ENCODE data around the gene DGKE. TPM values are rescaled to one million over a fixed set of nuclear protein-coding genes. Genes with fewer than 3 reads are reported as not detected.

Gene DGKE
- total RNA-seq, 1 donor from 2014 or later = 8.6 TPM

DNA sequence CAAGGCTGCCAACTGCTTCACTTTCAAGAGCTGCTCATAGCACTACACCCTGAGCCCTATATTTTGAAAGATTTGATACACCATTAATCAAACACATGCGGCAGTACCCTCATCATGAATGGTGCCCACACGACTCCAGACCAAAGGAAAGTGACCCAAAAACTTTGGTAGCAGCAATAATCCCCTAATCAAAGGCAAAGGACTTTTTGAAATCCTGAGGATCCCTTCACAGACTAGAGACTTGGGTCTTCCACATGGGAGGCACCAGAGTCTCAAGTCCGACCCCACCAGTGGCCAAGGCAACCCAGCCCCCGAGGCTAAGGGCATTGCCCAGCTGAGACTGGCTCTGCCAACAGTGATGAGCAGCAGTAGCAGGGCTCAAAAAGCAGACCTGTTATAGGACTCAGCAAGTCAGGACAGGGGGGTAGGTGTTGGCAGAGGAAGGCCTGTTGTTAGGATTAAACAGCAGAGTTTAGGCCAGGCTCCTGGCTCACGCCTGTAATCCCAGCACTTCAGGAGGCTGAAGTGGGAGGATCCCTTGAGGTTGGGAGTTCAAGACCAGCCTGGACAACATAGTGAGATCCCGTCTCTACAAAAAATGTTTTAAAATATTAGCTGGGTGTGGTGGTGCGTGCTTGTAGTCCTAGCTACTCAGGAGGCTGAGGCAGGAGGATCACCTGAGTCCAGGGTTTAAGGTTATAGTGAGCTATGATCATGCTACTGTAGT lies 76.7 kb downstream of the DGKE start:
- H3K27ac Mint-ChIP-seq = no peak overlapping the region
- peaks cover 22% of the 10 kb centered on the region for H3K36me3 Mint-ChIP-seq
- TF ChIP-seq, protein P1, sequence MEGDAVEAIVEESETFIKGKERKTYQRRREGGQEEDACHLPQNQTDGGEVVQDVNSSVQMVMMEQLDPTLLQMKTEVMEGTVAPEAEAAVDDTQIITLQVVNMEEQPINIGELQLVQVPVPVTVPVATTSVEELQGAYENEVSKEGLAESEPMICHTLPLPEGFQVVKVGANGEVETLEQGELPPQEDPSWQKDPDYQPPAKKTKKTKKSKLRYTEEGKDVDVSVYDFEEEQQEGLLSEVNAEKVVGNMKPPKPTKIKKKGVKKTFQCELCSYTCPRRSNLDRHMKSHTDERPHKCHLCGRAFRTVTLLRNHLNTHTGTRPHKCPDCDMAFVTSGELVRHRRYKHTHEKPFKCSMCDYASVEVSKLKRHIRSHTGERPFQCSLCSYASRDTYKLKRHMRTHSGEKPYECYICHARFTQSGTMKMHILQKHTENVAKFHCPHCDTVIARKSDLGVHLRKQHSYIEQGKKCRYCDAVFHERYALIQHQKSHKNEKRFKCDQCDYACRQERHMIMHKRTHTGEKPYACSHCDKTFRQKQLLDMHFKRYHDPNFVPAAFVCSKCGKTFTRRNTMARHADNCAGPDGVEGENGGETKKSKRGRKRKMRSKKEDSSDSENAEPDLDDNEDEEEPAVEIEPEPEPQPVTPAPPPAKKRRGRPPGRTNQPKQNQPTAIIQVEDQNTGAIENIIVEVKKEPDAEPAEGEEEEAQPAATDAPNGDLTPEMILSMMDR (IDR thresholded peaks at IDR 0.05; ENCODE audit: unreplicated experiment) = no peak
- no peaks in the 10 kb centered on the region for H3K27me3 Mint-ChIP-seq (ENCODE audit: low read depth)
- DNase-seq (ENCODE audit: low spot score in 2 of 2, unreplicated experiment in 2 of 2) = no peak
- no peak overlapping the region for H3K4me3 Mint-ChIP-seq
- H3K9me3 Mint-ChIP-seq = no peaks in the 10 kb centered on the region
- H3K4me1 Mint-ChIP-seq = peaks cover 24% of the 10 kb centered on the region

DNA sequence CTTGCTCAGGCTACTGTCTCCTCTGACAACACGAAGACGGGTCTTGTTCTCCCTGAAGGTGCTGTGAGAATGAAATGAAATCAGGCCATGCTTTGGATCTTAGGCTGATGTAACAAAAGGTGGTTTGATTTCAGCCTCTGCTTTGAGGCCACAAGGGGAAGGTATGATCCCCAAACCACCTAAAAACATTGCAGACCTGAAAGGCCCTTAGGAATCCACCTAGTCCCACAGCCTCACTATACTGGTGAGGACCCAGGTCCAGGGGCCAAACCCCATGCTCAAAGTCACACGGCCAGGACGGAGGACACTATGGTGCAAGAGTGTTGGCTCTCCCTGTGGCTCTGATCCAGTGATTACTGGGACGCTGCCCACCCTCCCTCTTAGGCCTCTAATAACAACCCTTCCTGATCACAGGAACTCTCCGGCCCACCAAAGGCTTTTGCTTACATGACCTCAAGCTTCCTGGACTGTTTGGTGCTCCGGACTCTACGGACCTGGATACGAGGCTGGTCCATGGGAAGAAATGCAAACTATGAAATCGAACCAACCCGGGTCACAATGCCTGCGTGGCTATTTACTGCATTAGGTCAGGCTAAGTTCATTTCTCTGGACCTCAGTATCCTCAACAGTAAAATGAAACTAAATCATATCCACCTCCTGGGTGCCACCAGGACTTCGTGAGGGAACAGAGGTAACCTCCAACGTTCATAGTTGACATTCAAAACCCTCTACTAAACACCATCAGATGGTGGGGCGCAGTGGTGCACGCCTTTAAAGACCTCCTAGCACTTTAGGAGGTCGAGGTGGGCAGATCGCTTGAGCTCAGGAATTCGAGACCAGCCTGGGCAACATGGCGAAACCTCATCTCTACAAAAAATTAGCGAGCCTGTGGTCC lies 78.4 kb downstream of the DGKE start:
- Mint-ChIP-seq H3K27ac (no peak overlapping the region), H3K4me3 (peak overlapping the region; percentile 91), H3K9me3 (peaks cover 3% of the 10 kb centered on the region), H3K4me1 (peaks cover 24% of the 10 kb centered on the region), H3K27me3 (ENCODE audit: low read depth) (no peaks in the 10 kb centered on the region), H3K36me3 (peaks cover 11% of the 10 kb centered on the region)
- DNase-seq (ENCODE audit: low spot score in 2 of 2, unreplicated experiment in 2 of 2) = no peak
- TF ChIP-seq, protein P1 (IDR thresholded peaks at IDR 0.05; ENCODE audit: unreplicated experiment) = no peak

DNA sequence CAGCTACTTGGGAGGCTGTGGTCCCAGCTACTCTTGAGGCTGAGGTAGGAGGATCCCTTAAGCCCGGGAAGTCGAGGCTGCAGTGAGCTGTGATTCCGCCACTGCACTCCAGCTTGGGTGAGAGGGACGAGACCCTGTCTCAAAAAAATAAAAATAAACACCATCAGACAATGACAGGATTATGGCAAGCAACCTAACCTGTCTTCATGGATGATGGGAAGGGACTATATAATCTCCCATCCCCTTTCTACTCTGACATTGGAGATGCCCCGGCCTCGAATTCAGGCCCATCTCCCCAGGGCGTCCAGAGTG lies 79.0 kb downstream of the DGKE start:
- Mint-ChIP-seq H3K4me1 (peaks cover 24% of the 10 kb centered on the region), H3K27ac (peak overlapping the region; percentile 92), H3K27me3 (ENCODE audit: low read depth) (no peaks in the 10 kb centered on the region), H3K36me3 (peaks cover 7% of the 10 kb centered on the region), H3K9me3 (peaks cover 9% of the 10 kb centered on the region), H3K4me3 (peak overlapping the region; percentile 91)
- TF ChIP-seq, protein P1 (IDR thresholded peaks at IDR 0.05; ENCODE audit: unreplicated experiment) = no peak
- DNase-seq (ENCODE audit: low spot score in 2 of 2, unreplicated experiment in 2 of 2) = no peak

DNA sequence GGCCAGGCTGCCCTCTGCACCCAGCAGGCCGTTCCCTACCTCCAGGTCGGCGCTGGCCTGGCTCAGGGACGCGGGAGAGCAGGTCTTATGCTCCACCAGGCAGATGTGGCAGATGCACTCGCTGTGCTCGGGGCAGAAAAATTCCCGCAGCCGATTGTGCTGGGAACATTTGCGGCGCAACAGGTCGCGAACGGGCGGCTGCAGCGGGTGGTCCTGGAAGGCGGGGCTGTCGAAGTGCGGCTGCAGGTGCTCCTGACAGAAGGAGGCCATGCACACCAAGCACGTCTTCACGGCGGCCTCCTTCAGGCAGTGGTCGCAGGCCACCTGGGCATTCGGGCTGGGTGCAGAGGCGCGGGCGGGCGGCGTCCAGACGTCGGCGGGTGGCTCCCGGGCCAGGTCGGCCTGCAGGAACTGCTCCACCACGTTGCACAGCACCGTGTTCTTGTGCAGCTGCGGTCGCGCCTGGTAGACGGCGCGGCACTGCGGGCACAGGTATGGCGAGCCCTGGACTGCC lies 79.5 kb downstream of the DGKE start:
- Mint-ChIP-seq H3K27ac (peak overlapping the region; percentile 92), H3K9me3 (peaks cover 13% of the 10 kb centered on the region), H3K4me1 (peaks cover 24% of the 10 kb centered on the region), H3K36me3 (peaks cover 3% of the 10 kb centered on the region), H3K4me3 (peak overlapping the region; percentile 91), H3K27me3 (ENCODE audit: low read depth) (no peaks in the 10 kb centered on the region)
- DNase-seq (ENCODE audit: low spot score in 2 of 2, unreplicated experiment in 2 of 2) = peak; percentile 29 to 66
- TF ChIP-seq, protein P1 (IDR thresholded peaks at IDR 0.05; ENCODE audit: unreplicated experiment) = no peak

DNA sequence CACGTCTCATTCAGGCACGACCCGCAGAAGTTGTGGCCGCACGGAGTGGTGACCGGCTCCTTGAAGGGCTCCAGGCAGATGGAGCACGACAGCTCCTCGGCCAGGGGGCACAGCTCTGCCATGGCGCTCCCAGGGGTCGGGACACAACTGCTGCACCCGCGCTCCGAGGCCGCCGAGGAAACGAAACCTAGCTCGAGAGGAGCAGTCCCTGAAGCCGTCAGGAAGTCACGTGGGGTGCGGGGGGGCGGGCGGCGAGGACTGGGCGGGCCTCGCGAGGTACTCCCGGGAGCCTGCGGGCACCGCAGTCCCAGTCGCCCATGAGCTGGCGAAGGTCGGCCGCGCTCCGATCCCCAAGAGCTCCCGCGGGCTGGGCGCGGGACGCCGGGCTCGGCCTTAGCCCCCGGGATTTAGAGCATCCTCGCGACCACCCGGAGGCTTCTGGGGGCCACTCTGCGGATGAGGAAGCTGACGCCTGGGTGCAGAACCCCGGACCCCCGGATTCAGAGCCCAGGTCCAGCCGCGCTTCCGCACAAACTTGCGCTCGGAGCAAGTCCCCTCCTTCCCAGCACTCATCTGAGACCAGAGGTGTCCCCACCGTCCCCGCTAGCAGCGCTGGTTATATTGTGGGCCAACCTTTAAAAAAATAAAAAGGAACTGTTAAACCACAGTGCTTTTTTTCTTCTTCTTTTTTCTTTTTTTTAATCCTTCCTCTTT lies 80.1 kb downstream of the DGKE start, which contains the start of gene TRIM25:
TSS of gene TRIM25 (minus strand) at position 183 of the 714 bp plus-strand sequence. CDS start at position 122, 61 bp downstream.
- H3K36me3 Mint-ChIP-seq = no peaks in the 10 kb centered on the region
- DNase-seq (ENCODE audit: low spot score in 2 of 2, unreplicated experiment in 2 of 2) = peak; percentile 70 to 71
- peaks cover 24% of the 10 kb centered on the region for H3K4me1 Mint-ChIP-seq
- H3K27me3 Mint-ChIP-seq (ENCODE audit: low read depth) = no peaks in the 10 kb centered on the region
- peak within 1 kb of the TSS; percentile 91 for H3K4me3 Mint-ChIP-seq
- peak within 1 kb of the TSS; percentile 94 for H3K27ac Mint-ChIP-seq
- TF ChIP-seq, protein P1 (IDR thresholded peaks at IDR 0.05; ENCODE audit: unreplicated experiment) = no peak
- peaks cover 19% of the 10 kb centered on the region for H3K9me3 Mint-ChIP-seq
